ENCODE results near the gene TBC1D10A.

- TF ChIP-seq EZH2 (IDR thresholded peaks at IDR 0.05; ENCODE audit: borderline replicate concordance, low read length) (no peak), CTCF (conservative IDR thresholded peaks at IDR 0.05 in 1 of 2, IDR thresholded peaks at IDR 0.05 in 1 of 2; ENCODE audit: extremely low read depth in 1 of 2, insufficient read depth in 1 of 2, low read depth in 1 of 2, low read length in 2 of 2) (no peak)
Observed at GRCh38 chr22:30260682-30261081, 66.1 kb downstream of the TBC1D10A start.

Data from mammary epithelial cell (primary cell).